CD14-positive monocyte (primary cell): Measurements from ENCODE around the gene RPS19. TPM values are rescaled to one million over a fixed set of nuclear protein-coding genes. Genes with fewer than 3 reads are reported as not detected.
A peak's percentile ranks its signal among the peaks of the same experiment; 100 is the strongest.

ENCODE experiments used
- DNase-seq, 3 donors: peaks; one replicate each; pipeline ENCODE4 v3.0.0-alpha.2; 2011 to 2022
- H2AFZ ChIP-seq: 2 replicates; pipeline ENCODE4 v1.6.0; 2012; ENCODE audit warnings: mild to moderate bottlenecking, low read depth, low read length, inconsistent platforms; ENCODE audit not compliant: insufficient read depth, poor library complexity, severe bottlenecking
- H3K27ac ChIP-seq, 2 donors: 1 replicate in 1 of 2; 2 replicates in 1 of 2; pipeline ENCODE4 v1.5.1; 2012 to 2013; ENCODE audit warnings: low read length in 2 of 2, control low read depth in 1 of 2, inconsistent platforms in 1 of 2, low read depth in 1 of 2, mild to moderate bottlenecking in 1 of 2
- H3K27me3 ChIP-seq, 2 donors: one replicate each; pipeline versions ENCODE4 v1.6.0 to v1.6.1; 2011 to 2013; ENCODE audit warnings: low read length in 2 of 2; ENCODE audit not compliant: control insufficient read depth in 2 of 2, insufficient read depth in 2 of 2
- H3K36me3 ChIP-seq, 2 donors: replicated peaks in 1 of 2; 1 replicate in 1 of 2; 2 replicates in 1 of 2; pipeline versions ENCODE4 v1.5.1 to v1.6.1; 2012 to 2013; ENCODE audit warnings: low read length in 2 of 2, control low read depth in 1 of 2, inconsistent platforms in 1 of 2, mild to moderate bottlenecking in 1 of 2; ENCODE audit not compliant: insufficient read depth in 2 of 2, control insufficient read depth in 1 of 2
- H3K4me1 ChIP-seq, 2 donors: 1 replicate in 1 of 2; 2 replicates in 1 of 2; pipeline versions ENCODE4 v1.5.1 to v1.6.1; 2012 to 2013; ENCODE audit warnings: low read length in 2 of 2, control low read depth in 1 of 2, inconsistent platforms in 1 of 2, mild to moderate bottlenecking in 1 of 2, moderate library complexity in 1 of 2; ENCODE audit not compliant: insufficient read depth in 2 of 2, control insufficient read depth in 1 of 2
- H3K4me2 ChIP-seq: replicated peaks from 2 replicates; pipeline ENCODE3; 2012; ENCODE audit warnings: low read length, moderate library complexity, mild to moderate bottlenecking; ENCODE audit not compliant: poor library complexity, severe bottlenecking; ENCODE audit errors: extremely low read depth
- H3K4me3 ChIP-seq, 3 experiments: fragments of 200-600 bp in 1 of 3; sonication (generic) in 1 of 3; replicated peaks in 1 of 3; 1 replicate in 2 of 3; 2 replicates in 1 of 3; pipeline ENCODE4 v1.5.1; 2011 to 2013; ENCODE audit warnings: low read length in 3 of 3, mild to moderate bottlenecking in 3 of 3, control low read depth in 2 of 3, low read depth in 2 of 3, inconsistent platforms in 1 of 3, moderate library complexity in 1 of 3
- H3K79me2 ChIP-seq: 2 replicates; pipeline ENCODE4 v1.6.0; 2012; ENCODE audit warnings: mild to moderate bottlenecking, control low read depth, inconsistent platforms, low read length, moderate library complexity; ENCODE audit not compliant: insufficient read depth
- H3K9ac ChIP-seq: 2 replicates; pipeline ENCODE4 v1.6.0; 2017; ENCODE audit warnings: low read length, mild to moderate bottlenecking; ENCODE audit not compliant: insufficient read depth, poor library complexity, severe bottlenecking
- H3K9me3 ChIP-seq, 2 donors: replicated peaks in 1 of 2; 1 replicate in 1 of 2; 2 replicates in 1 of 2; pipeline versions ENCODE4 v1.5.1 to v1.6.1; 2012 to 2013; ENCODE audit warnings: low read length in 2 of 2, control low read depth in 1 of 2; ENCODE audit not compliant: control insufficient read depth in 1 of 2, insufficient read depth in 1 of 2
- H4K20me1 ChIP-seq: 2 replicates; pipeline ENCODE4 v1.6.0; 2012; ENCODE audit warnings: mild to moderate bottlenecking, low read length, control low read depth, moderate library complexity; ENCODE audit not compliant: insufficient read depth
- H3K27ac Mint-ChIP-seq, 7 donors: one replicate each; pipeline ENCODE4 v1.8.0; 2020; ENCODE audit warnings: mild to moderate bottlenecking in 7 of 7, mixed read lengths in 7 of 7, moderate library complexity in 6 of 7, inconsistent platforms in 2 of 7
- H3K27me3 Mint-ChIP-seq, 3 donors: one replicate each; pipeline ENCODE4 v1.8.0; 2021 to 2022; ENCODE audit warnings: low read depth in 3 of 3, mild to moderate bottlenecking in 3 of 3, mixed read lengths in 3 of 3, moderate library complexity in 3 of 3, inconsistent platforms in 1 of 3
- H3K36me3 Mint-ChIP-seq, 2 donors: one replicate each; pipeline ENCODE4 v1.8.0; 2020; ENCODE audit warnings: mixed read lengths in 2 of 2, inconsistent platforms in 1 of 2, mild to moderate bottlenecking in 1 of 2
- H3K4me1 Mint-ChIP-seq: one replicate; pipeline ENCODE4 v1.8.0; 2020; ENCODE audit warnings: mild to moderate bottlenecking, mixed read lengths
- H3K4me3 Mint-ChIP-seq, 2 donors: one replicate each; pipeline ENCODE4 v1.8.0; 2020; ENCODE audit warnings: mild to moderate bottlenecking in 2 of 2, mixed read lengths in 2 of 2, moderate library complexity in 1 of 2
- H3K9me3 Mint-ChIP-seq, 7 donors: one replicate each; pipeline ENCODE4 v1.8.0; 2020 to 2022; ENCODE audit warnings: mixed read lengths in 7 of 7, mild to moderate bottlenecking in 6 of 7, moderate library complexity in 6 of 7, inconsistent platforms in 2 of 7
- WGBS: methylation state at CpG from one replicate; pipeline ENCODE4 v1.1.5; 2013; ENCODE audit warnings: missing lambda C conversion rate; ENCODE audit not compliant: insufficient coverage; 5-methylcytosine and 5-hydroxymethylcytosine counted together
- intact Hi-C, 2 donors: fragments of 100-400 bp; cut with micrococcal nuclease; formaldehyde crosslinking; loops; one replicate each; pipeline versions ENCODE4 v1.15.0 to v1.15.1; 2023
- polyA plus RNA-seq, 3 donors: library from polyadenylated mRNA; depleted of rRNA in 1 of 3; unstranded in 2 of 3; stranded (reverse) in 1 of 3; fragments of 300-500 nt in 2 of 3; fragments of >200 nt in 1 of 3; fragmentation: Illumina TruSeq in 2 of 3; gene quantifications; 1 replicate in 2 of 3; 2 replicates in 1 of 3; pipeline ENCODE4 v1.2.3, GENCODE V29; 2012 to 2021
- TF ChIP-seq, protein P1 (sequence below): fragments of 200-600 bp; IDR thresholded peaks from one replicate; pipeline ENCODE4 v1.8.0; 2022; ENCODE audit warnings: antibody characterized with exemption, mild to moderate bottlenecking

RPS19 gene
- polyA plus RNA-seq, 3 donors, result 1,234 to 2,117 (median 1,424) TPM

DNA sequence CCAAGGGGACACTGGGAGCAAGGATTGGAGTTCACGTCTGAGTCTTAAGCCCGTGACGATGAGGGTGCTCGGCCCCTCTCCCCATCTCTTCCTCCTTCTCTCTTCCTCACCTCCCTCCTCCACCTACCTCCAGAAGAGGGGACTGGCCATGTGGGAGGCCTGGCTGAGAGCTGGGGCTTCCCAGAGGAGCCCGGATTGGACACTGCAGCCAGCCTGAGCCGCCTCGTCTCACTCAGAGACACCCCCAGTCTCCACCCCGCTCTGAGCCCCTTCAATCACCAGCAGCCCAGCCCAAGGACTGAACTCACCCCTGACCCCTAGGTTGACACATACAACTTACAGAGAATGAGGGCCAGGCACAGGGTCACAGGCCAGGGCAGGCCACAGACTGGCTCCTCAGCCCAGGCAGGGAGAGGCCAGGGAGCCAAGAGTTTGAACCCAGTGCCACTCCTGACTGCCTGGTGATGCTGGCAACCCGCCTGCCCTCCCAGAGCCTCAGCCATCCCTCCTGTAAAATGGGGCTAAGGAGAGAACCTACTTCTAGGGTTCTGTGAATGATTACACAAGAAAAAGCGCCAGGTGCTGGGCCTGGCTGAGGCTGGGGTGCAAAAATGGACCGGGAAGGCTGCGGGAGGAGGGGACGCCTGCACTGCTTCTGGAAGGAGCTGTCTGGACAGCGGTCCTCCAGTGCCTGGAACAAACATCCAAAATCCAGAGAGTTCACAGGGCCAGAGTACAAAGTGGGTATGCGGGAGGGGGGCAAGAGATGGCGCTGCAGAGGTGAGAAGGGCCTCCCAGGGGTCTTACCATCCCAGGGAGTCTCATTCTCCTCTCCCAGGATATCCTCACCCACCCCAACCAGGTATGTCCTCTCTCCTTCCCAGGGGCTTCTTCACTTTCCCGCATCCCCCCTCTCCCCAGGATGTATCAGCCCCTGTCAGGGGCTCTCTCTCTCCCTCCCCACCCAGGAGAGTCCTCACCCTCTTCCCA is 18.2 kb downstream of the RPS19 start:
- Histone ChIP-seq H3K4me3 (peak overlapping the region in 2 of 3 experiments; percentile 1 to 66), H3K4me2 (peak overlapping the region; percentile 78), H3K4me1 (peaks cover 62 to 73% of the 10 kb centered on the region in 2 donors), H3K27ac (peak overlapping the region; percentile 43 to 92), H2AFZ (peak overlapping the region; percentile 78), H3K9me3 (no peaks in the 10 kb centered on the region), H3K27me3 (no peaks in the 10 kb centered on the region), H4K20me1 (no peaks in the 10 kb centered on the region), H3K79me2 (peaks cover 2% of the 10 kb centered on the region), H3K9ac (peak overlapping the region; percentile 66), H3K36me3 (no peaks in the 10 kb centered on the region)
- TF ChIP-seq, protein P1, sequence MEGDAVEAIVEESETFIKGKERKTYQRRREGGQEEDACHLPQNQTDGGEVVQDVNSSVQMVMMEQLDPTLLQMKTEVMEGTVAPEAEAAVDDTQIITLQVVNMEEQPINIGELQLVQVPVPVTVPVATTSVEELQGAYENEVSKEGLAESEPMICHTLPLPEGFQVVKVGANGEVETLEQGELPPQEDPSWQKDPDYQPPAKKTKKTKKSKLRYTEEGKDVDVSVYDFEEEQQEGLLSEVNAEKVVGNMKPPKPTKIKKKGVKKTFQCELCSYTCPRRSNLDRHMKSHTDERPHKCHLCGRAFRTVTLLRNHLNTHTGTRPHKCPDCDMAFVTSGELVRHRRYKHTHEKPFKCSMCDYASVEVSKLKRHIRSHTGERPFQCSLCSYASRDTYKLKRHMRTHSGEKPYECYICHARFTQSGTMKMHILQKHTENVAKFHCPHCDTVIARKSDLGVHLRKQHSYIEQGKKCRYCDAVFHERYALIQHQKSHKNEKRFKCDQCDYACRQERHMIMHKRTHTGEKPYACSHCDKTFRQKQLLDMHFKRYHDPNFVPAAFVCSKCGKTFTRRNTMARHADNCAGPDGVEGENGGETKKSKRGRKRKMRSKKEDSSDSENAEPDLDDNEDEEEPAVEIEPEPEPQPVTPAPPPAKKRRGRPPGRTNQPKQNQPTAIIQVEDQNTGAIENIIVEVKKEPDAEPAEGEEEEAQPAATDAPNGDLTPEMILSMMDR, result no peak
- Mint-ChIP-seq H3K9me3 (peaks cover 0 to 4% (median 0%) of the 10 kb centered on the region in 7 donors), H3K4me1 (peaks cover 68% of the 10 kb centered on the region), H3K36me3 (no peaks in the 10 kb centered on the region), H3K4me3 (peak overlapping the region; percentile 67 to 84), H3K27me3 (peaks cover 0 to 1% (median 0%) of the 10 kb centered on the region in 3 donors), H3K27ac (peak overlapping the region; percentile 75 to 92 (median 87))
- intact Hi-C loops, result no loop called here
- 54% methylated on average over 11 of the region's 17 CpGs for WGBS
- peak in 2 of 3 donors; percentile 56 to 70 for DNase-seq

DNA sequence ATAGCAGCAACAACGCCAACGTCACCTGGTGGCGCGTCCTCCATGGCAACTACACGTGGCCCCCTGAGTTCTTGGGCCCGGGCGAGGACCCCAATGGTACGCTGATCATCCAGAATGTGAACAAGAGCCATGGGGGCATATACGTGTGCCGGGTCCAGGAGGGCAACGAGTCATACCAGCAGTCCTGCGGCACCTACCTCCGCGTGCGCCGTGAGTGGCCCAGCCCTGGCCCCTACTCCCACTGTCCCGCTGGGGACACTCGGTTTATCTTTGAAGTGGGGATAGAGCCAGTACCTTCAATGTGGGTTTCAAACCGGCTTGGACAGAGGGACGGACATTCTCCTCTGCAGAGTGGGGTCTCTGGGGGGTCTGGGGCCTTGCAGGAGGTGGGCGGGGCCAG is 19.0 kb downstream of the RPS19 start:
- Mint-ChIP-seq H3K4me1 (peaks cover 59% of the 10 kb centered on the region), H3K4me3 (no peak overlapping the region), H3K9me3 (peaks cover 0 to 4% (median 0%) of the 10 kb centered on the region in 7 donors), H3K27me3 (peaks cover 0 to 1% (median 0%) of the 10 kb centered on the region in 3 donors), H3K36me3 (no peaks in the 10 kb centered on the region), H3K27ac (no peak overlapping the region)
- Histone ChIP-seq H3K27me3 (no peaks in the 10 kb centered on the region), H3K4me2 (no peak overlapping the region), H3K27ac (no peak overlapping the region), H3K9me3 (no peaks in the 10 kb centered on the region), H3K4me3 (no peak overlapping the region), H3K36me3 (no peaks in the 10 kb centered on the region), H3K79me2 (peaks cover 11% of the 10 kb centered on the region), H3K4me1 (peaks cover 58 to 72% of the 10 kb centered on the region in 2 donors), H4K20me1 (no peaks in the 10 kb centered on the region), H2AFZ (no peak overlapping the region), H3K9ac (no peak overlapping the region)
- WGBS, result 97% methylated on average over 18 of the region's 21 CpGs
- no peak for DNase-seq
- intact Hi-C loops, result no loop called here
- TF ChIP-seq, protein P1, result no peak
